ENCODE data around the gene LTF. TPM values are rescaled to one million over a fixed set of nuclear protein-coding genes. Genes with fewer than 3 reads are reported as not detected.

LTF gene
- total and polyA plus RNA-seq, 10 of the 15 experiments (the other 5 are each of a cell fraction or from before 2014, with no cell fraction given): 0.03 to 0.31 TPM; not detected in 8

DNA sequence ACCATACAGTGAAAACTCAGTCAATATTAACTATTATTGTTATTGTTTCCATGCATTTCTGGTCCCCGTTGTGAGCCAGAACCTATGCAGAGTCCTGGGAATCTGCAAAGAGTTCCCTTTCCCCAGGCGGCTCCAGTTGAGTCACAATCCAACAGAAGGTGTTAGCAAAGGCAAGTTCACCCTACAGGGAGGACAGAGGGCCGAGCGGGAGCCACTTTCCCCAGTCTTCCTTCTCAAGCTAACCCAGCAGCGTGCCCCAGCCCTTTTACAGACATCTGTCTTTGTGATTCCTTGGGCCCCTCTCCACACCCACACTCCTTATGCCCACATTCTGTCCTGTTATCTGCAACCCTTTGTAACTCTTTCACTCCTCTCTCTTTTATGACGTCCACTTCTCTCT lies 13.1 kb upstream of the LTF start:
- RAD21 ChIA-PET (ENCODE audit: unreplicated experiment): no interaction called here
- in situ Hi-C loops (cut with MboI): no loop called here
- 31% methylated on average over 6 of the region's 6 CpGs for WGBS (ENCODE audit: insufficient coverage, insufficient replicate concordance, low lambda C conversion rate, missing lambda C conversion rate)
- TF ChIP-seq E2F8 (IDR thresholded peaks at IDR 0.05; ENCODE audit: low read depth, partially characterized antibody) (no peak), SREBF2 (IDR thresholded peaks at IDR 0.05; ENCODE audit: low read length) (no peak), SMARCA5 (IDR thresholded peaks at IDR 0.05) (no peak), POLR2A (IDR thresholded peaks at IDR 0.05; ENCODE audit: low read depth, low read length) (no peak), RELA (IDR thresholded peaks at IDR 0.05; ENCODE audit: borderline replicate concordance, partially characterized antibody) (no peak), JUNB (IDR thresholded peaks at IDR 0.05) (no peak), BCL3 (IDR thresholded peaks at IDR 0.05; ENCODE audit: borderline replicate concordance, insufficient read depth, low read depth, low read length, poor library complexity, severe bottlenecking) (no peak), RBBP5 (conservative IDR thresholded peaks at IDR 0.05) (no peak)
- TF ChIP-seq, protein P1, sequence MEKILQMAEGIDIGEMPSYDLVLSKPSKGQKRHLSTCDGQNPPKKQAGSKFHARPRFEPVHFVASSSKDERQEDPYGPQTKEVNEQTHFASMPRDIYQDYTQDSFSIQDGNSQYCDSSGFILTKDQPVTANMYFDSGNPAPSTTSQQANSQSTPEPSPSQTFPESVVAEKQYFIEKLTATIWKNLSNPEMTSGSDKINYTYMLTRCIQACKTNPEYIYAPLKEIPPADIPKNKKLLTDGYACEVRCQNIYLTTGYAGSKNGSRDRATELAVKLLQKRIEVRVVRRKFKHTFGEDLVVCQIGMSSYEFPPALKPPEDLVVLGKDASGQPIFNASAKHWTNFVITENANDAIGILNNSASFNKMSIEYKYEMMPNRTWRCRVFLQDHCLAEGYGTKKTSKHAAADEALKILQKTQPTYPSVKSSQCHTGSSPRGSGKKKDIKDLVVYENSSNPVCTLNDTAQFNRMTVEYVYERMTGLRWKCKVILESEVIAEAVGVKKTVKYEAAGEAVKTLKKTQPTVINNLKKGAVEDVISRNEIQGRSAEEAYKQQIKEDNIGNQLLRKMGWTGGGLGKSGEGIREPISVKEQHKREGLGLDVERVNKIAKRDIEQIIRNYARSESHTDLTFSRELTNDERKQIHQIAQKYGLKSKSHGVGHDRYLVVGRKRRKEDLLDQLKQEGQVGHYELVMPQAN (conservative IDR thresholded peaks at IDR 0.05): no peak
- TF ChIP-seq, protein P2, sequence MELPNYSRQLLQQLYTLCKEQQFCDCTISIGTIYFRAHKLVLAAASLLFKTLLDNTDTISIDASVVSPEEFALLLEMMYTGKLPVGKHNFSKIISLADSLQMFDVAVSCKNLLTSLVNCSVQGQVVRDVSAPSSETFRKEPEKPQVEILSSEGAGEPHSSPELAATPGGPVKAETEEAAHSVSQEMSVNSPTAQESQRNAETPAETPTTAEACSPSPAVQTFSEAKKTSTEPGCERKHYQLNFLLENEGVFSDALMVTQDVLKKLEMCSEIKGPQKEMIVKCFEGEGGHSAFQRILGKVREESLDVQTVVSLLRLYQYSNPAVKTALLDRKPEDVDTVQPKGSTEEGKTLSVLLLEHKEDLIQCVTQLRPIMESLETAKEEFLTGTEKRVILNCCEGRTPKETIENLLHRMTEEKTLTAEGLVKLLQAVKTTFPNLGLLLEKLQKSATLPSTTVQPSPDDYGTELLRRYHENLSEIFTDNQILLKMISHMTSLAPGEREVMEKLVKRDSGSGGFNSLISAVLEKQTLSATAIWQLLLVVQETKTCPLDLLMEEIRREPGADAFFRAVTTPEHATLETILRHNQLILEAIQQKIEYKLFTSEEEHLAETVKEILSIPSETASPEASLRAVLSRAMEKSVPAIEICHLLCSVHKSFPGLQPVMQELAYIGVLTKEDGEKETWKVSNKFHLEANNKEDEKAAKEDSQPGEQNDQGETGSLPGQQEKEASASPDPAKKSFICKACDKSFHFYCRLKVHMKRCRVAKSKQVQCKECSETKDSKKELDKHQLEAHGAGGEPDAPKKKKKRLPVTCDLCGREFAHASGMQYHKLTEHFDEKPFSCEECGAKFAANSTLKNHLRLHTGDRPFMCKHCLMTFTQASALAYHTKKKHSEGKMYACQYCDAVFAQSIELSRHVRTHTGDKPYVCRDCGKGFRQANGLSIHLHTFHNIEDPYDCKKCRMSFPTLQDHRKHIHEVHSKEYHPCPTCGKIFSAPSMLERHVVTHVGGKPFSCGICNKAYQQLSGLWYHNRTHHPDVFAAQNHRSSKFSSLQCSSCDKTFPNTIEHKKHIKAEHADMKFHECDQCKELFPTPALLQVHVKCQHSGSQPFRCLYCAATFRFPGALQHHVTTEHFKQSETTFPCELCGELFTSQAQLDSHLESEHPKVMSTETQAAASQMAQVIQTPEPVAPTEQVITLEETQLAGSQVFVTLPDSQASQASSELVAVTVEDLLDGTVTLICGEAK (IDR thresholded peaks at IDR 0.05; ENCODE audit: borderline replicate concordance): no peak
- TF ChIP-seq, protein P3, sequence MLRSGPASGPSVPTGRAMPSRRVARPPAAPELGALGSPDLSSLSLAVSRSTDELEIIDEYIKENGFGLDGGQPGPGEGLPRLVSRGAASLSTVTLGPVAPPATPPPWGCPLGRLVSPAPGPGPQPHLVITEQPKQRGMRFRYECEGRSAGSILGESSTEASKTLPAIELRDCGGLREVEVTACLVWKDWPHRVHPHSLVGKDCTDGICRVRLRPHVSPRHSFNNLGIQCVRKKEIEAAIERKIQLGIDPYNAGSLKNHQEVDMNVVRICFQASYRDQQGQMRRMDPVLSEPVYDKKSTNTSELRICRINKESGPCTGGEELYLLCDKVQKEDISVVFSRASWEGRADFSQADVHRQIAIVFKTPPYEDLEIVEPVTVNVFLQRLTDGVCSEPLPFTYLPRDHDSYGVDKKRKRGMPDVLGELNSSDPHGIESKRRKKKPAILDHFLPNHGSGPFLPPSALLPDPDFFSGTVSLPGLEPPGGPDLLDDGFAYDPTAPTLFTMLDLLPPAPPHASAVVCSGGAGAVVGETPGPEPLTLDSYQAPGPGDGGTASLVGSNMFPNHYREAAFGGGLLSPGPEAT (IDR thresholded peaks at IDR 0.05; ENCODE audit: low read depth): no peak

More for the DNA sequence above, 13.1 kb upstream of the LTF start:
- BruUV-seq (replicated peaks): no TSS peak
- Histone ChIP-seq H3K4me2 (ENCODE audit: control insufficient read depth, insufficient read depth) (no peak overlapping the region), H3K4me1 (ENCODE audit: control insufficient read depth, insufficient read depth, low read length) (no peaks in the 10 kb centered on the region), H4K20me1 (ENCODE audit: control insufficient read depth, insufficient read depth) (no peaks in the 10 kb centered on the region; the same call in 1 of the 2 replicates), H3K36me3 (ENCODE audit: control insufficient read depth in 2 of 2, insufficient read depth in 2 of 2, low read length in 1 of 2) (no peaks in the 10 kb centered on the region), H3K27me3 (replicated peaks in 1 of 2; ENCODE audit: control insufficient read depth in 2 of 2, insufficient read depth in 2 of 2, low read length in 1 of 2) (peaks cover 0 to 6% of the 10 kb centered on the region in 2 experiments; a peak in 2 of 4 replicates), H3K27ac (ENCODE audit: control insufficient read depth, insufficient read depth) (no peak overlapping the region), H3K4me3 (no peak overlapping the region), H3K9me3 (replicated peaks; ENCODE audit: control insufficient read depth, insufficient read depth, low read length) (no peaks in the 10 kb centered on the region), H2AFZ (ENCODE audit: control insufficient read depth, low read depth, low read length) (no peak overlapping the region), H3K79me2 (ENCODE audit: control insufficient read depth, insufficient read depth, low read length) (no peaks in the 10 kb centered on the region), H3K9ac (ENCODE audit: control insufficient read depth, insufficient read depth, low read length) (no peak overlapping the region)
- ChIA-PET POLR2A (no interaction called here), CTCF (no interaction called here), SMC1A (ENCODE audit: uncharacterized antibody, unreplicated experiment) (interaction anchor here (0.7 to 1.1 kb wide), 2 partner anchors 10 to 394 kb away, joined by 3 read pairs; no protein-coding TSS in a partner anchor)
- ATAC-seq: no peak
- FAIRE-seq: no peak
- DNase-seq (ENCODE audit: low read depth, low spot score): no peak
- intact Hi-C loops (cut with micrococcal nuclease; ENCODE audit: unreplicated experiment): no loop called here

All from GM12878 (cell line).